Trophoblast cell (in vitro differentiated cells and primary cell): Measurements from ENCODE around the gene SLC4A8.

Experiments
- DNase-seq, 2 donors: peaks; one replicate each; pipeline ENCODE4 v3.0.0-alpha.2; 2016
- H2AFZ ChIP-seq: 2 replicates; pipeline ENCODE4 v1.6.1; 2013; ENCODE audit warnings: low read length, moderate library complexity, mild to moderate bottlenecking; ENCODE audit not compliant: insufficient read depth, poor library complexity
- H2AK5ac ChIP-seq: 2 replicates; pipeline ENCODE4 v1.6.1; 2013; ENCODE audit warnings: mild to moderate bottlenecking, low read length
- H2BK120ac ChIP-seq: 2 replicates; pipeline ENCODE4 v1.6.1; 2013; ENCODE audit warnings: low read length, mild to moderate bottlenecking, moderate library complexity; ENCODE audit not compliant: insufficient read depth, poor library complexity
- H2BK12ac ChIP-seq: 2 replicates; pipeline ENCODE4 v1.6.1; 2013; ENCODE audit warnings: mild to moderate bottlenecking, low read length, moderate library complexity
- H2BK5ac ChIP-seq: 2 replicates; pipeline ENCODE4 v1.6.1; 2013; ENCODE audit warnings: low read length, low read depth, moderate library complexity, mild to moderate bottlenecking; ENCODE audit not compliant: poor library complexity
- H3K14ac ChIP-seq: 2 replicates; pipeline ENCODE4 v1.6.1; 2013; ENCODE audit warnings: mild to moderate bottlenecking, low read length
- H3K18ac ChIP-seq: 2 replicates; pipeline ENCODE4 v1.6.1; 2013; ENCODE audit warnings: mild to moderate bottlenecking, low read length
- H3K23ac ChIP-seq: 2 replicates; pipeline ENCODE4 v1.6.1; 2013; ENCODE audit warnings: low read length
- H3K27ac ChIP-seq: 2 replicates; pipeline ENCODE4 v1.5.1; 2013; ENCODE audit warnings: low read depth, mild to moderate bottlenecking, inconsistent platforms, low read length, moderate library complexity
- H3K27me3 ChIP-seq: 2 replicates; pipeline ENCODE4 v1.6.1; 2013; ENCODE audit warnings: inconsistent platforms, mild to moderate bottlenecking, low read length, moderate library complexity; ENCODE audit not compliant: insufficient read depth
- H3K36me3 ChIP-seq, 2 experiments: 1 replicate in 1 of 2; 2 replicates in 1 of 2; pipeline ENCODE4 v1.6.1; 2013; ENCODE audit warnings: low read length in 2 of 2, mild to moderate bottlenecking in 2 of 2, moderate library complexity in 1 of 2; ENCODE audit not compliant: insufficient read depth in 2 of 2, control insufficient read depth in 1 of 2
- H3K4ac ChIP-seq: 2 replicates; pipeline ENCODE4 v1.6.1; 2013; ENCODE audit warnings: low read depth, mild to moderate bottlenecking, low read length, moderate library complexity
- H3K4me1 ChIP-seq, 2 experiments: 1 replicate in 1 of 2; 2 replicates in 1 of 2; pipeline ENCODE4 v1.6.1; 2013; ENCODE audit warnings: low read length in 2 of 2, mild to moderate bottlenecking in 2 of 2, moderate library complexity in 1 of 2; ENCODE audit not compliant: insufficient read depth in 2 of 2, control insufficient read depth in 1 of 2
- H3K4me2 ChIP-seq: 2 replicates; pipeline ENCODE4 v1.6.1; 2013; ENCODE audit warnings: inconsistent platforms, mild to moderate bottlenecking, low read length, moderate library complexity
- H3K4me3 ChIP-seq: 2 replicates; pipeline ENCODE4 v1.5.1; 2013; ENCODE audit warnings: mild to moderate bottlenecking, low read depth, low read length, inconsistent platforms
- H3K79me1 ChIP-seq: one replicate; pipeline ENCODE4 v1.6.1; 2013; ENCODE audit warnings: low read length
- H3K79me2 ChIP-seq: 2 replicates; pipeline ENCODE4 v1.6.1; 2013; ENCODE audit warnings: low read length, mild to moderate bottlenecking; ENCODE audit not compliant: control insufficient read depth, insufficient read depth, poor library complexity
- H3K9ac ChIP-seq: 2 replicates; pipeline ENCODE4 v1.6.1; 2013; ENCODE audit warnings: mild to moderate bottlenecking, low read length
- H3K9me3 ChIP-seq: 2 replicates; pipeline ENCODE4 v1.6.1; 2013; ENCODE audit warnings: low read depth, mild to moderate bottlenecking, control low read depth, inconsistent platforms, low read length; ENCODE audit not compliant: insufficient read depth
- H4K12ac ChIP-seq: 2 replicates; pipeline ENCODE4 v1.6.1; 2013; ENCODE audit warnings: low read depth, mild to moderate bottlenecking, low read length, moderate library complexity
- H4K8ac ChIP-seq: 2 replicates; pipeline ENCODE4 v1.6.1; 2013; ENCODE audit warnings: low read depth, mild to moderate bottlenecking, low read length, moderate library complexity
- H4K91ac ChIP-seq: one replicate; pipeline ENCODE4 v1.6.1; 2013; ENCODE audit warnings: low read depth, mild to moderate bottlenecking, low read length, moderate library complexity
- WGBS: extraction: QIAGEN DNeasy Blood & Tissue Kit; methylation state at CpG from one replicate; pipeline ENCODE4 v1.1.7; 2013; ENCODE audit warnings: missing lambda C conversion rate; ENCODE audit not compliant: insufficient read length, insufficient coverage; ENCODE audit errors: extremely low coverage; 5-methylcytosine and 5-hydroxymethylcytosine counted together

The SLC4A8 gene

GRCh38 chr12:51531978-51532497 is 107.4 kb downstream of the SLC4A8 start:
- H3K18ac ChIP-seq: no peak overlapping the region
- H3K27ac ChIP-seq: no peak overlapping the region
- H3K9ac ChIP-seq: no peak overlapping the region
- peak overlapping the region; percentile 13 for H2BK12ac ChIP-seq
- no peak overlapping the region for H3K4me3 ChIP-seq
- peak overlapping the region; percentile 59 for H2AK5ac ChIP-seq
- H4K12ac ChIP-seq: no peak overlapping the region
- H3K4me2 ChIP-seq: peak overlapping the region; percentile 28
- peaks cover 28 to 35% of the 10 kb centered on the region in 2 experiments for H3K4me1 ChIP-seq
- no CpG with 5 or more reads among the region's 11 CpGs for WGBS
- peak overlapping the region; percentile 34 for H2BK120ac ChIP-seq
- H3K23ac ChIP-seq: no peak overlapping the region
- H4K8ac ChIP-seq: no peak overlapping the region
- no peaks in the 10 kb centered on the region for H3K27me3 ChIP-seq
- peak; percentile 56 to 87 for DNase-seq
- no peaks in the 10 kb centered on the region for H3K79me2 ChIP-seq
- no peak overlapping the region for H4K91ac ChIP-seq
- no peak overlapping the region for H2AFZ ChIP-seq
- H3K9me3 ChIP-seq: no peaks in the 10 kb centered on the region
- H3K14ac ChIP-seq: no peak overlapping the region
- peak overlapping the region; percentile 44 for H2BK5ac ChIP-seq
- H3K79me1 ChIP-seq: peaks cover 28% of the 10 kb centered on the region
- H3K36me3 ChIP-seq: no peaks in the 10 kb centered on the region
- no peak overlapping the region for H3K4ac ChIP-seq

- Histone ChIP-seq H3K9me3 (no peaks in the 10 kb centered on the region), H3K79me1 (peaks cover 21% of the 10 kb centered on the region), H3K4me2 (no peak overlapping the region), H3K4me3 (no peak overlapping the region), H4K91ac (no peak overlapping the region), H3K27me3 (no peaks in the 10 kb centered on the region), H2BK5ac (no peak overlapping the region), H3K14ac (no peak overlapping the region), H4K8ac (no peak overlapping the region), H3K9ac (no peak overlapping the region), H3K27ac (no peak overlapping the region), H2BK120ac (no peak overlapping the region), H3K79me2 (no peaks in the 10 kb centered on the region), H3K4ac (no peak overlapping the region), H2BK12ac (no peak overlapping the region), H3K23ac (no peak overlapping the region), H2AK5ac (no peak overlapping the region), H2AFZ (no peak overlapping the region), H3K36me3 (no peaks in the 10 kb centered on the region), H4K12ac (no peak overlapping the region), H3K4me1 (peaks cover 23 to 27% of the 10 kb centered on the region in 2 experiments), H3K18ac (no peak overlapping the region)
- no CpG with 5 or more reads among the region's 1 CpG for WGBS
- DNase-seq: no peak
These were observed 109.2 kb downstream of the SLC4A8 start for GRCh38 chr12:51533799-51534198.

GRCh38 chr12:51534216-51535074 is 109.8 kb downstream of the SLC4A8 start:
- Histone ChIP-seq H2BK5ac (no peak overlapping the region), H4K8ac (no peak overlapping the region), H2BK12ac (no peak overlapping the region), H3K79me1 (peaks cover 15% of the 10 kb centered on the region), H2AK5ac (no peak overlapping the region), H3K4me1 (peaks cover 18 to 20% of the 10 kb centered on the region in 2 experiments), H3K23ac (no peak overlapping the region), H2BK120ac (no peak overlapping the region), H3K27me3 (no peaks in the 10 kb centered on the region), H3K9me3 (no peaks in the 10 kb centered on the region), H3K4me2 (no peak overlapping the region), H3K4me3 (no peak overlapping the region), H3K9ac (no peak overlapping the region), H3K36me3 (no peaks in the 10 kb centered on the region), H3K4ac (no peak overlapping the region), H4K12ac (no peak overlapping the region), H2AFZ (no peak overlapping the region), H3K27ac (no peak overlapping the region), H3K79me2 (no peaks in the 10 kb centered on the region), H3K18ac (no peak overlapping the region), H4K91ac (no peak overlapping the region), H3K14ac (no peak overlapping the region)
- WGBS: no CpG with 5 or more reads among the region's 17 CpGs
- no peak for DNase-seq

GRCh38 chr12:51536159-51536558 is 111.5 kb downstream of the SLC4A8 start:
- Histone ChIP-seq H3K4me2 (no peak overlapping the region), H4K8ac (no peak overlapping the region), H2BK120ac (no peak overlapping the region), H3K9me3 (no peaks in the 10 kb centered on the region), H3K9ac (no peak overlapping the region), H3K4me1 (peaks cover 5 to 6% of the 10 kb centered on the region in 2 experiments), H3K23ac (no peak overlapping the region), H4K91ac (no peak overlapping the region), H3K27ac (no peak overlapping the region), H3K14ac (no peak overlapping the region), H3K36me3 (no peaks in the 10 kb centered on the region), H3K18ac (no peak overlapping the region), H2AFZ (no peak overlapping the region), H2BK5ac (no peak overlapping the region), H3K79me2 (no peaks in the 10 kb centered on the region), H3K27me3 (no peaks in the 10 kb centered on the region), H2AK5ac (no peak overlapping the region), H3K79me1 (peaks cover 5% of the 10 kb centered on the region), H3K4me3 (no peak overlapping the region), H3K4ac (no peak overlapping the region), H2BK12ac (no peak overlapping the region), H4K12ac (no peak overlapping the region)
- WGBS: no CpG with 5 or more reads among the region's 3 CpGs
- peak in 1 of 2 donors; percentile 21 for DNase-seq
